HCT116 (cell line): ENCODE results near the gene ORAI2. TPM values are rescaled to one million over a fixed set of nuclear protein-coding genes. Genes with fewer than 3 reads are reported as not detected.

ENCODE experiments used
- ATAC-seq: fragments of 200-7000 bp; cut with Tn5 transposase; 2 replicates; pipeline ENCODE4 v1.9.1; 2020; ENCODE audit warnings: mild to moderate bottlenecking, moderate library complexity
- BruUV-seq: library from RNA; stranded (reverse); fragments of 400-500 nt; replicated peaks from 2 replicates; lab custom pipeline; 2021; lab: Mats Ljungman, UMichigan
- CTCF ChIA-PET: fragments of 300-600 bp; sonication (Branson Sonifier 250); formaldehyde crosslinking; loops from one replicate; lab custom pipeline; 2021; ENCODE audit warnings: antibody characterized with exemption; lab: Charles Lee
- POLR2A ChIA-PET: fragments of 300-600, 350-600 bp; sonication (Branson Sonifier 250); formaldehyde crosslinking; loops from one replicate; lab custom pipeline; 2021; ENCODE audit warnings: antibody characterized with exemption; lab: Charles Lee
- RAD21 ChIA-PET, 2 experiments: fragments of 300-600 bp; sonication (Branson Sonifier 250); formaldehyde crosslinking; loops; one replicate each; lab custom pipeline; 2023; ENCODE audit warnings: low total read pairs in 2 of 2; ENCODE audit not compliant: uncharacterized antibody in 2 of 2, unreplicated experiment in 2 of 2, low non-redundant PET in 1 of 2; lab: Charles Lee
- DNase-seq: peaks from one replicate; pipeline ENCODE4 v3.0.0-alpha.2; 2010; ENCODE audit warnings: low read depth, low spot score
- H2AFZ ChIP-seq: fragments of 200-600 bp; shearing (Covaris generic), sonication (generic); 2 replicates; pipeline ENCODE4 v1.6.1; 2017; ENCODE audit warnings: low read depth, mixed run types, mixed read lengths, antibody characterized with exemption, low read length; ENCODE audit not compliant: poor library complexity, severe bottlenecking
- H3K27ac ChIP-seq: 2 replicates; pipeline ENCODE4 v1.5.1; 2012; ENCODE audit warnings: low read depth, low read length
- H3K27me3 ChIP-seq: fragments of 200-600 bp; sonication (generic); 2 replicates; pipeline ENCODE4 v1.6.1; 2016; ENCODE audit warnings: mixed run types, low read length, mixed read lengths; ENCODE audit not compliant: insufficient read depth
- H3K36me3 ChIP-seq, 2 experiments: fragments of 200-500 bp in 1 of 2; fragments of 200-600 bp in 1 of 2; sonication (Bioruptor generic) in 1 of 2; sonication (generic) in 1 of 2; 2 replicates each; pipeline versions ENCODE4 v1.5.1 to v1.6.1; 2014 to 2016; ENCODE audit warnings: low read length in 2 of 2, inconsistent platforms in 1 of 2, mixed read lengths in 1 of 2, mixed run types in 1 of 2; ENCODE audit not compliant: insufficient read depth in 2 of 2, control insufficient read depth in 1 of 2
- H3K4me1 ChIP-seq, 2 experiments: fragments of 200-600 bp in 1 of 2; sonication (generic) in 1 of 2; 2 replicates each; pipeline versions ENCODE4 v1.5.1 to v1.6.1; 2012 to 2017; ENCODE audit warnings: low read length in 2 of 2, inconsistent platforms in 1 of 2, mild to moderate bottlenecking in 1 of 2, mixed read lengths in 1 of 2, mixed run types in 1 of 2, moderate library complexity in 1 of 2; ENCODE audit not compliant: insufficient read depth in 2 of 2, control insufficient read depth in 1 of 2
- H3K4me2 ChIP-seq: fragments of 200-600 bp; sonication (generic); 2 replicates; pipeline ENCODE4 v1.6.1; 2017; ENCODE audit warnings: mixed run types, low read length, mixed read lengths
- H3K4me3 ChIP-seq, 2 experiments: fragments of 200-600 bp in 1 of 2; sonication (generic) in 1 of 2; replicated peaks in 1 of 2; 2 replicates each; pipeline ENCODE4 v1.5.1; 2011 to 2016; ENCODE audit warnings: low read length in 2 of 2, control low read depth in 1 of 2, low read depth in 1 of 2, mild to moderate bottlenecking in 1 of 2, mixed read lengths in 1 of 2, mixed run types in 1 of 2
- H3K79me2 ChIP-seq: fragments of 200-600 bp; sonication (generic); 2 replicates; pipeline ENCODE4 v1.6.1; 2017; ENCODE audit warnings: mild to moderate bottlenecking, mixed run types, low read length, moderate library complexity, mixed read lengths; ENCODE audit not compliant: insufficient read depth
- H3K9ac ChIP-seq: fragments of 200-600 bp; sonication (generic); 2 replicates; pipeline ENCODE4 v1.6.1; 2016; ENCODE audit warnings: low read length, mixed read lengths
- H3K9me2 ChIP-seq: fragments of 200-600 bp; sonication (generic), shearing (Covaris generic); 2 replicates; pipeline ENCODE4 v1.6.1; 2017; ENCODE audit warnings: mixed run types, mild to moderate bottlenecking, moderate library complexity; ENCODE audit not compliant: insufficient read depth
- H3K9me3 ChIP-seq, 2 experiments: fragments of 200-500 bp in 1 of 2; fragments of 200-600 bp in 1 of 2; sonication (Bioruptor generic) in 1 of 2; sonication (generic) in 1 of 2; 2 replicates each; pipeline ENCODE4 v1.6.1; 2014 to 2017; ENCODE audit warnings: low read length in 2 of 2, mixed read lengths in 2 of 2, inconsistent platforms in 1 of 2, low read depth in 1 of 2, mild to moderate bottlenecking in 1 of 2, mixed run types in 1 of 2, moderate library complexity in 1 of 2; ENCODE audit not compliant: control insufficient read depth in 1 of 2, insufficient read depth in 1 of 2
- H4K20me1 ChIP-seq: fragments of 200-600 bp; sonication (generic), shearing (Covaris generic); 2 replicates; pipeline ENCODE4 v1.6.1; 2017; ENCODE audit warnings: mixed run types, mild to moderate bottlenecking, moderate library complexity; ENCODE audit not compliant: insufficient read depth
- CTCF ChIP-seq, 3 experiments: fragments of 200-600 bp in 1 of 3; sonication (generic) in 1 of 3; IDR thresholded peaks in 2 of 3; conservative IDR thresholded peaks in 1 of 3; 2 replicates each; pipeline ENCODE4 v1.5.1; 2012 to 2017; ENCODE audit warnings: low read depth in 2 of 3, low read length in 2 of 3, antibody characterized with exemption in 1 of 3, borderline replicate concordance in 1 of 3, control low read depth in 1 of 3, mild to moderate bottlenecking in 1 of 3, mixed read lengths in 1 of 3, mixed run types in 1 of 3, moderate library complexity in 1 of 3; ENCODE audit not compliant: insufficient read depth in 1 of 3
- ELF1 ChIP-seq: IDR thresholded peaks from 2 replicates; pipeline ENCODE4 v1.6.1; 2012; ENCODE audit warnings: low read depth, borderline replicate concordance
- FOSL1 ChIP-seq: IDR thresholded peaks from 2 replicates; pipeline ENCODE4 v1.6.1; 2012; ENCODE audit warnings: low read depth
- MAX ChIP-seq: IDR thresholded peaks from 2 replicates; pipeline ENCODE4 v1.6.1; 2012
- POLR2A ChIP-seq: IDR thresholded peaks from 2 replicates; pipeline ENCODE4 v1.7.0; 2011; ENCODE audit warnings: borderline replicate concordance; ENCODE audit not compliant: insufficient read depth, insufficient read length; ENCODE audit errors: extremely low read depth
- POLR2AphosphoS5 ChIP-seq: IDR thresholded peaks from 2 replicates; pipeline ENCODE4 v1.6.1; 2011; ENCODE audit warnings: mild to moderate bottlenecking, low read depth, low read length, moderate library complexity
- SIN3A ChIP-seq: IDR thresholded peaks from 2 replicates; pipeline ENCODE4 v1.6.1; 2012; ENCODE audit warnings: low read depth
- TCF7L2 ChIP-seq: IDR thresholded peaks from 2 replicates; pipeline ENCODE4 v1.7.0; 2011; ENCODE audit warnings: borderline replicate concordance, inconsistent platforms; ENCODE audit not compliant: insufficient read depth, insufficient read length; ENCODE audit errors: extremely low read depth
- ZFX ChIP-seq: fragments of 450-650 bp; IDR thresholded peaks from 2 replicates; pipeline ENCODE4 v1.6.1; 2017
- intact Hi-C: fragments of 100-400 bp; cut with micrococcal nuclease; formaldehyde crosslinking; loops from 2 replicates; pipeline ENCODE4 v1.10.0; 2022
- total RNA-seq: library from RNA; stranded (reverse); gene quantifications from one replicate; pipeline ENCODE4 v1.2.1, GENCODE V29; 2021; ENCODE audit not compliant: unreplicated experiment
- TF ChIP-seq, protein P1 (sequence below): IDR thresholded peaks from 2 replicates; pipeline ENCODE4 v1.6.1; 2012

The ORAI2 gene
- total RNA-seq, 1 experiment from 2014 or later = 13.2 TPM

DNA sequence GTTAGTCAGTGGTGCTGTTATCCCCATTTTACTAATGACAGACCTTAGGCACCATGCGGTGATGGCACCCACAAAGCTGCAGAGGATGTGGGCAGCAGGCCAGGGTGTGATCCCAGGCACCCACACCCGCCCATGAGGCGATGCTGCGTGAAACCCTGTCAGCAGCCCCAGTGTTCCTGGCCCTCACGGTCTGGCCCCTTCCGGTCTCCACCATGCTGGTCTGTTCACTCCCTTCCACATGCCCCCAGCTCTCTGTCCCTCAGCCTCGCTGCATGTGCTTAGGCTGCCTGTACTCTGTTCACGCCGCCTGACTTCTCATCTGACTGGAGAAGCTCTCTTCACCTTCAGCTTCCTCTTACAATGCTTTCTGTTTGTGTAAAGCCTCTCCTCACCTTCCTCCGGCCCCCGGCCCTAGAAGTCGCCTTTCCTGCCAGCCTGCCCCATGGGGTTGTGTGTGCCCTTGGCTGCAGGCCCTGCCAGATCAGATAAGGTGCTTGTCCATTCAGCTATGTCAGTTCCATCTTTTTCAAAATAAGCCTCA is 17.6 kb upstream of the ORAI2 start:
- Histone ChIP-seq H3K4me2 (no peak overlapping the region), H3K36me3 (peaks cover 19 to 29% of the 10 kb centered on the region in 2 experiments), H3K79me2 (peaks cover 9% of the 10 kb centered on the region; the same call in 1 of the 2 replicates), H4K20me1 (no peaks in the 10 kb centered on the region), H2AFZ (no peak overlapping the region), H3K9ac (no peak overlapping the region), H3K27me3 (no peaks in the 10 kb centered on the region), H3K27ac (no peak overlapping the region), H3K4me3 (no peak overlapping the region), H3K4me1 (peaks cover 0 to 1% of the 10 kb centered on the region in 2 experiments; a peak in 1 of 4 replicates)
- no TSS peak for BruUV-seq
- CTCF ChIA-PET = no interaction called here
- RAD21 ChIA-PET = no interaction called here
- POLR2A ChIA-PET = no interaction called here
- intact Hi-C loops = no loop called here
- no peak for TF ChIP-seq POLR2AphosphoS5
- TF ChIP-seq ELF1 = no peak
- no peak for TF ChIP-seq POLR2A
- no peak for TF ChIP-seq FOSL1
- TF ChIP-seq TCF7L2 = no peak
- TF ChIP-seq SIN3A = no peak
- TF ChIP-seq, protein P1, sequence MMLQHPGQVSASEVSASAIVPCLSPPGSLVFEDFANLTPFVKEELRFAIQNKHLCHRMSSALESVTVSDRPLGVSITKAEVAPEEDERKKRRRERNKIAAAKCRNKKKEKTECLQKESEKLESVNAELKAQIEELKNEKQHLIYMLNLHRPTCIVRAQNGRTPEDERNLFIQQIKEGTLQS = no peak
- no peak for TF ChIP-seq ZFX
- TF ChIP-seq CTCF (IDR thresholded peaks at IDR 0.05 in 2 of 3, conservative IDR thresholded peaks at IDR 0.05 in 1 of 3; ENCODE audit: borderline replicate concordance in 1 of 3, insufficient read depth in 1 of 3, low read depth in 2 of 3, low read length in 2 of 3) = no peak
- TF ChIP-seq MAX = no peak
- TF ChIP-seq, all 23 proteins: peak for 0
- ATAC-seq (no peak), DNase-seq (no peak)
- H3K9me3 ChIP-seq = no peaks in the 10 kb centered on the region
- no peaks in the 10 kb centered on the region for H3K9me2 ChIP-seq
